Astrocyte (in vitro differentiated cells and primary cell): ENCODE data around the gene CYB561D1.

ENCODE experiments used
- EZH2 ChIP-seq: IDR thresholded peaks from 2 replicates; pipeline ENCODE4 v1.6.1; 2012; ENCODE audit warnings: mild to moderate bottlenecking, low read length, inconsistent platforms; ENCODE audit not compliant: insufficient read depth
- TF ChIP-seq, protein P1 (sequence below): IDR thresholded peaks from 2 replicates; pipeline ENCODE4 v1.5.1; 2011; ENCODE audit warnings: low read depth, mild to moderate bottlenecking, inconsistent platforms, low read length, moderate library complexity; ENCODE audit not compliant: insufficient read depth

DNA sequence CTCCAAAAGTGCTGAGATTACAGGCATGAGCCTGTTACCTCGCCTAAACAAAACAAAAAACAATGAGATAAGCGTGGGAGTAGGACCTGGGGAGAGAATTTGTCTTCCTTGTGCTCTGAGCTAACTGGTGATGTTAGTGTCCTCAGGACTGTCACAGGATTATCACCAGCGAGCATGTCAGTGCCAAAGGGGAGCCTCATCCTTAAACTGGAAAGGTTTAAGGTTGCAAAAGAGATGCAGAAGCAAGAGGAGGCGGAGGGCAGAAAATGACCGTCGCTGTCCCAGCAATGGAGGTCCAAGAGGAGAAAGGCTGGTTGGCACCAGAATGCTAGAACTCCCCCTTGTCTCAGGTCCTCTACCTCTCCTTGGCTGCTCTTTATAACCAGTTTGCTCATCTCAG is 23.6 kb upstream of the CYB561D1 start:
- TF ChIP-seq, protein P1, sequence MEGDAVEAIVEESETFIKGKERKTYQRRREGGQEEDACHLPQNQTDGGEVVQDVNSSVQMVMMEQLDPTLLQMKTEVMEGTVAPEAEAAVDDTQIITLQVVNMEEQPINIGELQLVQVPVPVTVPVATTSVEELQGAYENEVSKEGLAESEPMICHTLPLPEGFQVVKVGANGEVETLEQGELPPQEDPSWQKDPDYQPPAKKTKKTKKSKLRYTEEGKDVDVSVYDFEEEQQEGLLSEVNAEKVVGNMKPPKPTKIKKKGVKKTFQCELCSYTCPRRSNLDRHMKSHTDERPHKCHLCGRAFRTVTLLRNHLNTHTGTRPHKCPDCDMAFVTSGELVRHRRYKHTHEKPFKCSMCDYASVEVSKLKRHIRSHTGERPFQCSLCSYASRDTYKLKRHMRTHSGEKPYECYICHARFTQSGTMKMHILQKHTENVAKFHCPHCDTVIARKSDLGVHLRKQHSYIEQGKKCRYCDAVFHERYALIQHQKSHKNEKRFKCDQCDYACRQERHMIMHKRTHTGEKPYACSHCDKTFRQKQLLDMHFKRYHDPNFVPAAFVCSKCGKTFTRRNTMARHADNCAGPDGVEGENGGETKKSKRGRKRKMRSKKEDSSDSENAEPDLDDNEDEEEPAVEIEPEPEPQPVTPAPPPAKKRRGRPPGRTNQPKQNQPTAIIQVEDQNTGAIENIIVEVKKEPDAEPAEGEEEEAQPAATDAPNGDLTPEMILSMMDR = no peak
- no peak for TF ChIP-seq EZH2
